ENCODE measurements around the gene MGMT.

The MGMT gene

GRCh38 chr10:129678186-129678585, 211.1 kb downstream of the MGMT start:
- Histone ChIP-seq H3K9ac (ENCODE audit: low read length) (no peak overlapping the region), H3K27ac (ENCODE audit: low read depth, low read length, poor library complexity, severe bottlenecking) (no peak overlapping the region), H3K27me3 (ENCODE audit: insufficient read depth, low read length) (no peaks in the 10 kb centered on the region)

GRCh38 chr10:129679207-129679606, 212.2 kb downstream of the MGMT start:
- Histone ChIP-seq H3K4me1 (ENCODE audit: insufficient read depth, low read length, severe bottlenecking) (peaks cover 21% of the 10 kb centered on the region), H2AFZ (ENCODE audit: low read length) (no peak overlapping the region), H3K27ac (ENCODE audit: low read depth, low read length, poor library complexity, severe bottlenecking) (no peak overlapping the region), H3K79me2 (ENCODE audit: insufficient read depth, low read length) (no peaks in the 10 kb centered on the region), H3K9ac (ENCODE audit: low read length) (no peak overlapping the region), H3K36me3 (ENCODE audit: insufficient read depth, low read length) (no peaks in the 10 kb centered on the region), H3K4me3 (ENCODE audit: low read depth, low read length, poor library complexity, severe bottlenecking) (no peak overlapping the region), H3K27me3 (ENCODE audit: insufficient read depth, low read length) (no peaks in the 10 kb centered on the region), H3F3A (ENCODE audit: insufficient read depth, low read length) (no peaks in the 10 kb centered on the region), H3K4me2 (ENCODE audit: low read length) (no peak overlapping the region), H4K20me1 (ENCODE audit: insufficient read depth, low read length) (no peaks in the 10 kb centered on the region), H3K9me2 (ENCODE audit: low read depth, low read length) (no peaks in the 10 kb centered on the region), H3K9me3 (ENCODE audit: low read length) (no peaks in the 10 kb centered on the region)
- TF ChIP-seq EZH2 (IDR thresholded peaks at IDR 0.05; ENCODE audit: borderline replicate concordance, low read length) (no peak), CTCF (IDR thresholded peaks at IDR 0.05; ENCODE audit: low read length) (no peak)

More at GRCh38 chr10:129678186-129678585, 211.1 kb downstream of the MGMT start:
- Histone ChIP-seq H3K4me2 (ENCODE audit: low read length) (no peak overlapping the region), H4K20me1 (ENCODE audit: insufficient read depth, low read length) (no peaks in the 10 kb centered on the region), H3K4me1 (ENCODE audit: insufficient read depth, low read length, severe bottlenecking) (peaks cover 23% of the 10 kb centered on the region), H3K79me2 (ENCODE audit: insufficient read depth, low read length) (no peaks in the 10 kb centered on the region), H3K4me3 (ENCODE audit: low read depth, low read length, poor library complexity, severe bottlenecking) (no peak overlapping the region), H3K9me2 (ENCODE audit: low read depth, low read length) (no peaks in the 10 kb centered on the region), H3K36me3 (ENCODE audit: insufficient read depth, low read length) (no peaks in the 10 kb centered on the region), H3K9me3 (ENCODE audit: low read length) (no peaks in the 10 kb centered on the region), H2AFZ (ENCODE audit: low read length) (no peak overlapping the region), H3F3A (ENCODE audit: insufficient read depth, low read length) (no peaks in the 10 kb centered on the region)
- TF ChIP-seq CTCF (IDR thresholded peaks at IDR 0.05; ENCODE audit: low read length): no peak
- TF ChIP-seq EZH2 (IDR thresholded peaks at IDR 0.05; ENCODE audit: borderline replicate concordance, low read length): no peak

GRCh38 chr10:129680661-129681344, 213.8 kb downstream of the MGMT start:
- Histone ChIP-seq H3K4me3 (ENCODE audit: low read depth, low read length, poor library complexity, severe bottlenecking) (no peak overlapping the region), H3K4me1 (ENCODE audit: insufficient read depth, low read length, severe bottlenecking) (peaks cover 15% of the 10 kb centered on the region), H4K20me1 (ENCODE audit: insufficient read depth, low read length) (no peaks in the 10 kb centered on the region), H3K9me3 (ENCODE audit: low read length) (no peaks in the 10 kb centered on the region), H3K27me3 (ENCODE audit: insufficient read depth, low read length) (no peaks in the 10 kb centered on the region), H3K27ac (ENCODE audit: low read depth, low read length, poor library complexity, severe bottlenecking) (no peak overlapping the region), H2AFZ (ENCODE audit: low read length) (no peak overlapping the region), H3K4me2 (ENCODE audit: low read length) (no peak overlapping the region), H3K79me2 (ENCODE audit: insufficient read depth, low read length) (no peaks in the 10 kb centered on the region), H3K9ac (ENCODE audit: low read length) (no peak overlapping the region), H3F3A (ENCODE audit: insufficient read depth, low read length) (no peaks in the 10 kb centered on the region), H3K36me3 (ENCODE audit: insufficient read depth, low read length) (no peaks in the 10 kb centered on the region), H3K9me2 (ENCODE audit: low read depth, low read length) (no peaks in the 10 kb centered on the region)
- TF ChIP-seq CTCF (IDR thresholded peaks at IDR 0.05; ENCODE audit: low read length) (no peak), EZH2 (IDR thresholded peaks at IDR 0.05; ENCODE audit: borderline replicate concordance, low read length) (no peak)

All from OCI-LY1 (cell line).